ENCODE results near the gene PLCL1.
A peak's percentile ranks its signal among the peaks of the same experiment; 100 is the strongest.

PLCL1 gene

DNA sequence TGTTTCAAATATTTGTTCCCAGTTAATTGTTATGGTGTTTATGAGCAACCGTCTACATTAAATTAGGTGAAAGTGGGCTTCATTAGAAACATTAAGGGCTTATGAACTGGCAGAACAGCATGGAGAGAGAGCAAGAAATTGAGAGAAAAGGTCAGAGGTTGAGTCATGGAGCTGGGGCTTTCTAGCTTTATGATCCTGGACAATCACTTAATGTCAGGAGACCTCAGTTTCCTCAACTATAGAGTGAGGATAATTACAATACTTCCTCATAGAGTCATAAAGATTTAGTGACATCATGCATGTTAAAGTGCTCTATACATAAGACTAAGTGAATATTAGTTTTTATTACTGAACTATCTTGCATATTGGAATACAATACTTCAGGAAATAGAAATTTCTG is 83.9 kb downstream of the PLCL1 start:
- no peak for DNase-seq (ENCODE audit: low spot score)

DNA sequence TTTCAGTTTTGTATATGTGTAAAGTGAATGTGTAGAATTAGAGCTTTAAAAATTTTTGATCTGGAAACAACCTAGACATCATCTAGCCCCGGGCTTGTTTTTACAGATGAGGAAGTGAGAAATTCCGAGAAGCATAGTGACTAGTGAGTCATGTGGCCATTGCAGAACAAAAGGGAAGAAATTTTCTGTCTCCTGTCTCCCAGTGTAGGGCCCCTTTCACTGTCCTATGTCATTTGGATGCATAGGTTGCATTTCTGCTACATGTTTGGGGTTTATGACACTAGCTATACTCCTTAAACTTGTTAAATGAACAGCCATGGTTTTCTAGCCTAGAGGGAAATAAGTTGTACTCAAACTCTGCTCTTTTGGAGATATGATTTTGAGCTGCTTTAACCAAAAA is 84.6 kb downstream of the PLCL1 start:
- DNase-seq (ENCODE audit: low spot score), result peak; percentile 13

DNA sequence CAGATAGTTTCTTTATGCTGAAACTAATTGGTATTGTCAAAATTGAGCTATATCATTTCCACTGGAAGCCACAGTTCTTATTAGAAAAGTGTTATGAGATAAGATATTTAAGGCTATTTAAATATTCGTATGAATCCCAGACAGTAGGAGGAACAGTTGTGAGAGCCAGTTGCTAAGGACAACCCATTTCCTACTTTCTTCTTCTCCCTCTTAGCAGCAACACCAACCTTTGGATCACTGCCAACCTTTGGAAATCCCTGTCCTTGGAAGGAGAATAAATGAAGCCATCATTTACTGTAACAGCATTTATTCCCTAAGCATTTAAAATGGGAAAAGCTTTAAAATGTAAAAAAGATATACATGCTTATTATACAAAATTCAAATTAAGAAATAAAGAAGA is 85.8 kb downstream of the PLCL1 start:
- no peak for DNase-seq (ENCODE audit: low spot score)

- no peak for DNase-seq (ENCODE audit: low spot score)
Measured at GRCh38 chr2:197891897-197892442, 87.6 kb downstream of the PLCL1 start.

DNA sequence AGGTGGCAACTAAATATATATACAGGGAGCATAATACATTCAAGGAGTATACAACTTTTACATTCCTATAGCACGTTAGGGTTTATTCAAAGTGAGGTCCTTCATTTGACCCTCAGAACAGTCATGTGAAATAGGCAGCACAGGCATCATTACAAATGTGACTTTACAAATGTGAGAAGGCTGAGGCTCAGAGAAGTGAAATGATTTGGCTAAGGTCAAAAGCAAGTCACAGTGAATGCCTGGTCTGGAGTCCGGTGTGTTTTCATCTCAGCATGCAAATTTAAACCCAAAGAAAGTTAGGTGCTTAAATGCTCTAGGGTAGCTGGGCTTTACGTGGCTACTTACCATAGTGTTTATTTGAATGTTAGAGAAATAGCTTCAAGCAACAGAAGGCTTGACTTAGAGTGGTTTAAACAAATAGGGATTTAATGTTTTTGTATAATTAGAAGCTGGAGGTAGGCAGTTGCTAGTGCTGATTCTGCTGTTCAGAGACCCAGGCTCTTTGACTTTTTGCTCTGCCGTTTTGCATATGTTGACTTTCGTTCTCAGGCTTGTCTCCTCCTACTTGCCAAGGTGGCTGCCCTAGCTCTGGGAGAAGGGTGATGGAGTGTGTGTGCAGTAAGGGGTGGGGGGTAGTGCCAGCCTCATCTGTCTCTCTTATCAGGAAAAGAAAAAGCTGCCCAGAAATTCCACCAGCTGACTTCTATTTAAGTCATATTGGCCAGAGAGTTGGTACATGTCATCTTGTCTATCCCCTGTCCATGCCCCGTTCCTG is 89.2 kb downstream of the PLCL1 start:
- no peak for DNase-seq (ENCODE audit: low spot score)

GRCh38 chr2:197894751-197895274 is 90.4 kb downstream of the PLCL1 start:
- DNase-seq (ENCODE audit: low spot score), result no peak

DNA sequence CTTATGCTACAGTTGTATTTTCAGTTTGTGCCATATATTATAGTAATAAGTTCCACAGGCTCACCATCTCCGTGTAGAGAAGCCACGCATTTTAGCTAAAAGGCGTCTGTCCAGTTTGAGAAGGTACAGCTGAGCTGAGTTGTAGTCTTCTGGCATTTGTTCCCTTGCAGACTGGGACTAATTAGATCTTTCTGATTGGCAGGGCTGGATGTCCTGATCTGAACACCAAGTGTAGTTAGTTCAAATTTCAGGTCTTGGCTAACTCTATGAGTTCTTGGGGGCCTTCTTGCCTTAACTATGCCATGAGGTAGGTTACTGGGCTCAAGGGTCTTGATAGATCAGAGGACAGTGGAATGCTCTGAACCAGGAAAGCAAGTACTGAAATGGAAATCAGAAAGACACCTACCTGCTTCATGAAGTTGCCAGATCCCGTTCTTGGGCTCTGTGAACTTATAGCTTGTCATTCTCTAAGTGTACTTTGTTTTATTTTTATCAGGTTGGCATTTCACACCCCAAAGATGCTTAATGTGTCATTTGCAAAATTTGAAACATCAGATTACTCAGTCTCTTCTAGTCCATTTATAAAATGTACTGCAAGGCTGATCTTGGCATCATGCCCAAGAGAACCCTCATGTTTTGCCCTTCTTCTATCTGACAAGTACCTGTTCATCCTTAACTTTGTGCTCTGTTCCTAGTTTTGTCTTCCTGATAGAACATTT is 93.7 kb downstream of the PLCL1 start:
- no peak for DNase-seq (ENCODE audit: low spot score)

- no peak for DNase-seq (ENCODE audit: low spot score)
Measured at GRCh38 chr2:197904446-197904845, 100.1 kb downstream of the PLCL1 start.

DNA sequence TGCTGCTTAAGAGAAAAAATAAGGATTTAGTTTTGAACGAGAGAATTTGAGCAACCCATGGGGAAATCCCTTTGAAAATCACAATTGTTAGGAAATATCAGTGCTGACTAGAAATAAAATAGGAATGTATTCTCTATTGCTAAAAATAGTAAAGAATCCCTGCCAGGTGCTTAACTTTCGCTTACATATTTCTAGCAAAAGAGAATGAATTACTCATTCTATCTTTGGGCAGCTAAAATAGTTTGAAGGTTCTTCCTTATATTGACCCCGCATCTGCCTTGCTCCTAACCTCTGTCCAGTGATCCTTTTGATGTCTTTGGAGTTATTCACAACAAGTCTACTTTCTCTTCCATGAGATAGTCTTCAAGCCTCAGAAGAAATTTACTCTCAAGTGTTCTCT is 103.8 kb downstream of the PLCL1 start:
- no peak for DNase-seq (ENCODE audit: low spot score)

- DNase-seq (ENCODE audit: low spot score), result peak; percentile 76
Measured at GRCh38 chr2:197908990-197909776, 104.8 kb downstream of the PLCL1 start.

GRCh38 chr2:197911667-197912066 is 107.3 kb downstream of the PLCL1 start:
- DNase-seq (ENCODE audit: low spot score), result no peak

- DNase-seq (ENCODE audit: low spot score), result no peak
Measured at GRCh38 chr2:197913084-197913483, 108.7 kb downstream of the PLCL1 start.

- DNase-seq (ENCODE audit: low spot score), result no peak
Measured at GRCh38 chr2:197914778-197915177, 110.4 kb downstream of the PLCL1 start.

DNA sequence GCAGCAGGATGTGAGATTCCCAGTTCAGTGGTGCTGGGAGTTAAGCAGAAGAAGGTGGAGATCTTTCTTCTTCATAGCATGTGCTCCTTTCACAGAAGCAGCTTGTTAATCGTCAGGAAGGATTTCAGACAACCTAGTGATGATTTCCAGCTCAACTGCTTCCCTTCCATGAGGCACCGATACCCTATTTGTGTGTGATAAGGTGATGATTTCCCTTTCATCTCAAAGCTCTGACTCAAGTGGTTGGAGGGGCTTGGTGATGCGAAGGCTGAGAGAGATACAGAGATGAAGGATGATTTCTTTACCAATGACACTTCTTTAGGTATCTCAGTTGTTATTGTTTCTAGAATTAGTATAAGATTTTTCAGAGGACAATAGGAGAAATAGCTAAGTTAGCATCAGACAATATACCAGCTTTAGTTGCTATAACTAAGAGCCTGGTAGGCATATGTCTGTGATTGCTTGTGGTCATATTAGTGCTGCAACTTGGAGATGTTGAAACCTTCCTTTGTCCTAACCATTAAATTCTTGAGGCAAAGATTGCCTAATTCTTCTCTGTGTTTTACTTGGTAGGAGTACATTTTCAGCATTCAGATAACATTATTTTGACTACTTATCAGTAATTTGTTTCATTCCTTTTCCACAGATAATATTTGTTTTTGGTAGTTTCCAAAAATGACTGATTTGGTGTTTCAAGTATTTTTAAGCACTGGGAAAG is 111.3 kb downstream of the PLCL1 start:
- peak; percentile 32 for DNase-seq (ENCODE audit: low spot score)

- no peak for DNase-seq (ENCODE audit: low spot score)
Measured at GRCh38 chr2:197919487-197919886, 115.1 kb downstream of the PLCL1 start.

- DNase-seq (ENCODE audit: low spot score), result no peak
Measured at GRCh38 chr2:197920088-197920487, 115.7 kb downstream of the PLCL1 start.

DNA sequence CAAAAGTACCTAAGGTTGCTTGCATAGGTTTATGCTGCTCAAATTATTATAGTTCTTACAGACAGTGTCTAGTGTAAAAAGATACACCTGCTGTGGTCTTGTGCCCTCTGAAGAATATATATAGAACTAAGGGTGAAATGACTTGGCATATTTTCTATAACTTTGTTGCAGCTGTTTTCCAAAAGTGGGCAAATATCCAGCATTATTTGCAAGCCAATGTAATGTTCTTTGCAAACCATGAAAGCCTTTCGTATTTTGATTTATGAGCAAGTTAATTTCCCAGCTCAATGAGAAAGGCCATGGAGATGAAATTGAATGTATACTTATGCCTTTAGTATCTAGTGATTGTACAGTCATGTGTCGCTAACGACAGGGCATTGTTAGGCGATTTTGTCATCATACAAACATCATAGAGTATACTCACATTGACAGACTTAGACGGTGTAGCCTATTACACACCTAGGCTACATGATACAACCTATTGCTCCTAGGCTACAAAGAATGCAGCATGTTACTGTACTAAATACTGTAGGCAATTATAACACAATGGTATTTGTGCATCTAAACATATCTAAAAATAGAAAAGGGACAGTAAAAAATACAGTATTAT is 116.3 kb downstream of the PLCL1 start:
- DNase-seq (ENCODE audit: low spot score), result no peak

DNA sequence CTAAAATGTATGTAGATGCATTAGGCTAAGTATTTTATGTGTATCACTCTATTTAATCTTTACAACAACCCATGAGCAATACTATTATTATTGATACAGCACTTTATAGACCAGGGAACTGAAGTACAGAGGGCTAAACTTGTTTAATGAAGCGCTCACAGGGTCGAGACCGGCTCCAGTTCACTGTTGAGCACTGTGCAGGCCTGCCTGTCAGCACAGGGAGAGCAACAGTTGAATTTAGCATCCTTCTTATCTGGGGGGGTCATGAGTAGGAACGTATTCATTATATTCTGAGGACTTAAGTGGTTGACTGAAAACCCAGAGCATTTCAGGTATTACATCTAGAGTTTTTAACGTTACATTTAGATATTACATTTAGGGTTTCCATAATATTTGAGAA is 120.1 kb downstream of the PLCL1 start:
- no peak for DNase-seq (ENCODE audit: low spot score)

DNA sequence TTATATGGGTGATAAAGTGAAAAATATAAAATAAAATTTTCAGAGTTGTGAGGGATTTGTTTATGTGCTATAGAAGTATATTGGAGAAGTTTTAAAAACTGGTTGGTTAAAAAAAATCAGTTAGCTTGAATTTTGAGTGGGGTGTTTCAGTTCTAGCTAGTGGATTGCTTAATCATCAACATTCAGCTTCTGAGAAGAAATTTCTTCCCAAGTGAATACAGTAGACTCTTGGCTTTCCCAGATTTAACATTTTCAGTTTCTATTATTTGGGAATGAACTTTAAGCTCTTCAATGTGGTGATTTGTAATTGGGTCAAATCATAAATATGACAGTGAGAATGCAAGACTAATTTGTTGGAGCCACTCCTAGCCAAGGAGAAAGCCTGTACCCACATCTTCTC is 120.8 kb downstream of the PLCL1 start:
- DNase-seq (ENCODE audit: low spot score), result no peak

GRCh38 chr2:197925976-197926375 is 121.6 kb downstream of the PLCL1 start:
- DNase-seq (ENCODE audit: low spot score), result no peak

- no peak for DNase-seq (ENCODE audit: low spot score)
Measured at GRCh38 chr2:197926673-197927072, 122.3 kb downstream of the PLCL1 start.

All from AG08396 (cell line).